Upper lobe of left lung (tissue), 6 donors: ENCODE measurements around the gene CATSPER3. TPM values are rescaled to one million over a fixed set of nuclear protein-coding genes. Genes with fewer than 3 reads are reported as not detected.

Source experiments
- ATAC-seq, 2 donors: fragments of 200-7000 bp; cut with Tn5 transposase; one replicate each; pipeline ENCODE4 v1.9.1; 2022; ENCODE audit warnings: mild to moderate bottlenecking in 2 of 2, moderate library complexity in 2 of 2; ENCODE audit not compliant: low FRiP score in 2 of 2
- DNase-seq, 2 donors: peaks; one replicate each; pipeline ENCODE4 v3.0.0-alpha.2; 2019 to 2020
- H3K27ac ChIP-seq, 4 donors: fragments of 200-600 bp; sonication (generic); one replicate each; pipeline ENCODE4 v1.5.1; 2016 to 2019
- H3K27me3 ChIP-seq, 4 donors: fragments of 200-600 bp; sonication (generic); one replicate each; pipeline ENCODE4 v1.5.1; 2017 to 2019
- H3K36me3 ChIP-seq, 4 donors: fragments of 200-600 bp; sonication (generic); one replicate each; pipeline ENCODE4 v1.5.1; 2016 to 2019
- H3K4me1 ChIP-seq, 4 donors: fragments of 200-600 bp; sonication (generic); one replicate each; pipeline ENCODE4 v1.5.1; 2018 to 2019
- H3K4me3 ChIP-seq, 4 donors: fragments of 200-600 bp; sonication (generic); one replicate each; pipeline ENCODE4 v1.5.1; 2017 to 2019; ENCODE audit warnings: mild to moderate bottlenecking in 2 of 4, moderate library complexity in 1 of 4
- H3K9me3 ChIP-seq, 4 donors: fragments of 200-600 bp; sonication (generic); one replicate each; pipeline ENCODE4 v1.5.1; 2018 to 2019
- CTCF ChIP-seq, 6 experiments: fragments of 450-650 bp in 4 of 6; fragments of 200-600 bp in 2 of 6; sonication (generic) in 2 of 6; IDR thresholded peaks; one replicate each; pipeline ENCODE4 v1.5.1; 2016 to 2019; ENCODE audit warnings: antibody characterized with exemption in 6 of 6
- EP300 ChIP-seq, 4 donors: sonication (generic); formaldehyde crosslinking; IDR thresholded peaks; one replicate each; pipeline ENCODE4 v1.5.1; 2017; ENCODE audit warnings: antibody characterized with exemption in 4 of 4, control low read depth in 2 of 4
- POLR2A ChIP-seq, 4 donors: fragments of 450-650 bp; IDR thresholded peaks; one replicate each; pipeline ENCODE4 v1.5.1; 2016 to 2017; ENCODE audit warnings: antibody characterized with exemption in 4 of 4, mild to moderate bottlenecking in 2 of 4
- POLR2AphosphoS5 ChIP-seq, 2 donors: sonication (generic); formaldehyde crosslinking; IDR thresholded peaks; one replicate each; pipeline ENCODE4 v1.5.1; 2017; ENCODE audit warnings: antibody characterized with exemption in 2 of 2
- WGBS, 2 donors: methylation state at CpG; one replicate each; pipeline ENCODE4 v1.1.5; 2017 to 2018; 5-methylcytosine and 5-hydroxymethylcytosine counted together
- total RNA-seq, 6 donors: library from RNA; depleted of rRNA in 4 of 6; stranded (reverse); fragments of >200 nt in 4 of 6; gene quantifications; one replicate each; pipeline versions ENCODE4 v1.1.0 to v1.2.1, GENCODE V29; 2016 to 2021
- donor health status: DM: no; HTN: no; CAD: no; lungs with moderate emphysema.
- donor health status: DM: no; HTN: yes; CAD: no; lungs with severe emphysema.

The CATSPER3 gene
- total RNA-seq, 6 donors from 2014 or later: 0.67 to 1.7 TPM; not detected in 4

- TF ChIP-seq EP300 (IDR thresholded peaks at IDR 0.05) (no peak), CTCF (IDR thresholded peaks at IDR 0.05) (no peak), POLR2A (IDR thresholded peaks at IDR 0.05) (no peak), POLR2AphosphoS5 (IDR thresholded peaks at IDR 0.05) (no peak)
- Histone ChIP-seq H3K27me3 (peaks cover 0 to 7% (median 1%) of the 10 kb centered on the region in 4 donors), H3K4me3 (no peak overlapping the region), H3K4me1 (peaks cover 0 to 4% (median 0%) of the 10 kb centered on the region in 4 donors), H3K9me3 (no peaks in the 10 kb centered on the region), H3K36me3 (no peaks in the 10 kb centered on the region), H3K27ac (no peak overlapping the region)
- 33 to 39% methylated on average over 3 to 6 of the region's 6 CpGs for whole genome bisulfite sequencing, 2 donors
- DNase-seq: no peak
- no peak for ATAC-seq
Measured at GRCh38 chr5:135052511-135053145, 84.9 kb downstream of the CATSPER3 start.

GRCh38 chr5:135053278-135053677, 85.6 kb downstream of the CATSPER3 start:
- Histone ChIP-seq H3K27me3 (peaks cover 0 to 7% (median 1%) of the 10 kb centered on the region in 4 donors), H3K4me1 (peaks cover 0 to 4% (median 0%) of the 10 kb centered on the region in 4 donors), H3K27ac (no peak overlapping the region), H3K4me3 (no peak overlapping the region), H3K9me3 (no peaks in the 10 kb centered on the region), H3K36me3 (no peaks in the 10 kb centered on the region)
- DNase-seq (no peak), ATAC-seq (no peak)
- WGBS, 2 donors: 37 to 51% methylated on average over 2 to 3 of the region's 3 CpGs
- TF ChIP-seq POLR2A (IDR thresholded peaks at IDR 0.05): no peak
- no peak for TF ChIP-seq EP300 (IDR thresholded peaks at IDR 0.05)
- TF ChIP-seq POLR2AphosphoS5 (IDR thresholded peaks at IDR 0.05): no peak
- no peak for TF ChIP-seq CTCF (IDR thresholded peaks at IDR 0.05)

GRCh38 chr5:135053989-135054388, 86.3 kb downstream of the CATSPER3 start:
- H3K27ac ChIP-seq: no peak overlapping the region
- ATAC-seq: no peak
- H3K9me3 ChIP-seq: no peaks in the 10 kb centered on the region
- no peak for DNase-seq
- no peak overlapping the region for H3K4me3 ChIP-seq
- TF ChIP-seq POLR2AphosphoS5 (IDR thresholded peaks at IDR 0.05): no peak
- TF ChIP-seq POLR2A (IDR thresholded peaks at IDR 0.05): no peak
- TF ChIP-seq CTCF (IDR thresholded peaks at IDR 0.05): no peak
- TF ChIP-seq EP300 (IDR thresholded peaks at IDR 0.05): no peak
- H3K27me3 ChIP-seq: peaks cover 0 to 7% (median 1%) of the 10 kb centered on the region in 4 donors
- WGBS, 2 donors: 21 to 34% methylated on average over 7 to 8 of the region's 8 CpGs
- H3K4me1 ChIP-seq: peaks cover 0 to 4% (median 0%) of the 10 kb centered on the region in 4 donors
- no peaks in the 10 kb centered on the region for H3K36me3 ChIP-seq

GRCh38 chr5:135054546-135054945, 86.8 kb downstream of the CATSPER3 start:
- TF ChIP-seq POLR2A (IDR thresholded peaks at IDR 0.05) (no peak), POLR2AphosphoS5 (IDR thresholded peaks at IDR 0.05) (no peak), CTCF (IDR thresholded peaks at IDR 0.05) (no peak), EP300 (IDR thresholded peaks at IDR 0.05) (no peak)
- Histone ChIP-seq H3K27ac (no peak overlapping the region), H3K9me3 (no peaks in the 10 kb centered on the region), H3K4me3 (no peak overlapping the region), H3K27me3 (peaks cover 0 to 7% (median 1%) of the 10 kb centered on the region in 4 donors), H3K36me3 (no peaks in the 10 kb centered on the region), H3K4me1 (peaks cover 0 to 4% (median 0%) of the 10 kb centered on the region in 4 donors)
- no peak for DNase-seq
- ATAC-seq: no peak
- WGBS, 2 donors: 57 to 62% methylated on average over 2 of the region's 2 CpGs

GRCh38 chr5:135055396-135055795, 87.7 kb downstream of the CATSPER3 start:
- H3K4me3 ChIP-seq: no peak overlapping the region
- peaks cover 0 to under 1% (median 0%) of the 10 kb centered on the region in 4 donors for H3K4me1 ChIP-seq
- H3K36me3 ChIP-seq: no peaks in the 10 kb centered on the region
- no peak overlapping the region for H3K27ac ChIP-seq
- no peak for TF ChIP-seq POLR2A (IDR thresholded peaks at IDR 0.05)
- TF ChIP-seq POLR2AphosphoS5 (IDR thresholded peaks at IDR 0.05): no peak
- TF ChIP-seq CTCF (IDR thresholded peaks at IDR 0.05): no peak
- DNase-seq (no peak), ATAC-seq (no peak)
- 67 to 85% methylated on average over 5 of the region's 5 CpGs for WGBS, 2 donors
- peaks cover 0 to 2% (median 0%) of the 10 kb centered on the region in 4 donors for H3K27me3 ChIP-seq
- no peaks in the 10 kb centered on the region for H3K9me3 ChIP-seq
